Gastrocnemius medialis (tissue), 4 donors: ENCODE data around the gene TPSD1. TPM values are rescaled to one million over a fixed set of nuclear protein-coding genes. Genes with fewer than 3 reads are reported as not detected.
"Not testable (repeated sequence)": the region's sequence is repeated elsewhere in the genome, so short reads cannot be mapped to it uniquely, and the experiment has no call there.

ENCODE experiments used
- ATAC-seq, 2 donors: fragments of 150-250 bp; one replicate each; pipeline ENCODE4 v1.9.1; 2016
- DNase-seq, 2 donors: peaks; one replicate each; pipeline ENCODE4 v3.0.0-alpha.2; 2019
- H3K27ac ChIP-seq, 4 donors: fragments of 200-600 bp; sonication (generic); 1 replicate in 1 of 4; 2 replicates in 3 of 4; pipeline ENCODE4 v1.5.1; 2016 to 2018; ENCODE audit warnings: mild to moderate bottlenecking in 2 of 4, moderate library complexity in 1 of 4
- H3K27me3 ChIP-seq, 3 donors: fragments of 200-600 bp; sonication (generic) in 2 of 3; 1 replicate in 1 of 3; 2 replicates in 2 of 3; pipeline versions ENCODE4 v1.5.1 to v1.6.0; 2016 to 2019; ENCODE audit warnings: mild to moderate bottlenecking in 1 of 3, moderate library complexity in 1 of 3
- H3K36me3 ChIP-seq, 2 donors: fragments of 200-600 bp; sonication (generic) in 1 of 2; one replicate each; pipeline ENCODE4 v1.5.1; 2017 to 2018
- H3K4me1 ChIP-seq, 2 donors: fragments of 200-600 bp; sonication (generic) in 1 of 2; one replicate each; pipeline ENCODE4 v1.5.1; 2016 to 2017; ENCODE audit warnings: mild to moderate bottlenecking in 2 of 2
- H3K4me3 ChIP-seq, 4 donors: fragments of 200-600 bp; sonication (generic) in 3 of 4; 1 replicate in 1 of 4; 2 replicates in 3 of 4; pipeline ENCODE4 v1.5.1; 2016 to 2019; ENCODE audit warnings: mild to moderate bottlenecking in 2 of 4
- H3K9me3 ChIP-seq, 3 donors: fragments of 200-600 bp; sonication (generic) in 2 of 3; 1 replicate in 1 of 3; 2 replicates in 2 of 3; pipeline ENCODE4 v1.5.1; 2016 to 2019
- in situ Hi-C, 4 donors: fragments of 200-750 bp; cut with MboI; loops; one replicate each; pipeline versions ENCODE4 v1.15.0 to v1.8.0; 2017; ENCODE audit warnings: low sequenced_read_pairs in 4 of 4
- intact Hi-C: fragments of 100-400 bp; cut with DNase I; formaldehyde crosslinking; loops from one replicate; pipeline ENCODE4 v1.15.1; 2023; ENCODE audit warnings: low total_unique reads
- total RNA-seq, 4 donors: library from RNA; depleted of rRNA; stranded (reverse); fragments of >200 nt; gene quantifications; one replicate each; pipeline versions ENCODE4 v1.1.0 to v1.2.3, GENCODE V29; 2016
- TF ChIP-seq, protein P1 (sequence below), 5 experiments: fragments of 450-650 bp in 3 of 5; fragments of 200-600 bp in 2 of 5; sonication (generic) in 2 of 5; IDR thresholded peaks in 4 of 5; conservative IDR thresholded peaks in 1 of 5; 1 replicate in 4 of 5; 2 replicates in 1 of 5; pipeline ENCODE4 v1.5.1; 2016 to 2019; ENCODE audit warnings: antibody characterized with exemption in 5 of 5, mild to moderate bottlenecking in 3 of 5, moderate library complexity in 3 of 5

The TPSD1 gene
- total RNA-seq, 4 donors from 2014 or later = 2.5 TPM; not detected in 3

GRCh38 chr16:1230471-1231212, 25.2 kb upstream of the TPSD1 start:
- H3K9me3 ChIP-seq, in situ Hi-C loops, H3K27ac ChIP-seq, ATAC-seq, DNase-seq, H3K4me3 ChIP-seq, intact Hi-C loops, H3K4me1 ChIP-seq, H3K36me3 ChIP-seq, H3K27me3 ChIP-seq: not testable (repeated sequence)

DNA sequence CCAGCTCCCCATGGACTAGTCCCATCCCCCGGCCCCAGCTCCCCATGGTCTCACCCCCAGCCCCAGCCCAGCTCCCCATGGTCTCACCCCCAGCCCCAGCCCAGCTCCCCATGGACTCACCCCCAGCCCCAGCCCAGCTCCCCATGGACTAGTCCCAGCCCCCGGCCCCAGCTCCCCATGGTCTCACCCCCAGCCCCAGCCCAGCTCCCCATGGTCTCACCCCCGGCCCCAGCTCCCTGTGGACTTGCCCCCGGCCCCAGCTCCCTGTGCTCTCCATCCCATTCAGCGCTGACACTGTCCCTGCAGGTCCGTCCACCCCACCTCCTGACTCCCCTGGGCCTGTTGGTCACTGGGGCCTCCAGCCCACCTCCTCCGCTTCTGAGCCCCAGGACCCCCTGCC, 24.6 kb upstream of the TPSD1 start:
- DNase-seq, intact Hi-C loops, ATAC-seq, H3K27ac ChIP-seq, H3K36me3 ChIP-seq, H3K27me3 ChIP-seq, H3K4me1 ChIP-seq, H3K9me3 ChIP-seq, in situ Hi-C loops, H3K4me3 ChIP-seq: not testable (repeated sequence)

GRCh38 chr16:1232049-1232748, 23.7 kb upstream of the TPSD1 start:
- DNase-seq, ATAC-seq, in situ Hi-C loops, H3K9me3 ChIP-seq, H3K36me3 ChIP-seq, H3K27me3 ChIP-seq, H3K27ac ChIP-seq, H3K4me1 ChIP-seq, intact Hi-C loops, H3K4me3 ChIP-seq: not testable (repeated sequence)

DNA sequence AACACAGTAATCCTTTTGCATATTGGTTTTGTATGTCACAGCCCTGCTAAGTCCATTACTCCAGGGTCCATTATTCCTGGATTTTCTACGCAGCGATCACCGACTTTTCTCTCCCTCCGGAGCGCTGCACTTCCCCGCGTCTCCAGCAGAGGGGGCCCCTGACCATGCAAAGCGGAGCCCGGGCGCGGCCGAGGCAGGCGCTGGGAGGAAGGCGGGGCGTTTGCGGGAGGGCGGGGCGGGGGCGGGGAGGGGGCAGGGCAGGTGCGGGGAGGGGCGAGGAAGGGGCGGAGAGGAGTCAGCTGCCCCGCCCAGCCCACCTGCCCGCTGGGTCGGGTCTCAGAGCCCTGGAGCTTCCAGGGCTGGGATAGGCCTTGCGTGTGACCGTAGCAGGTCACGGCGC, 19.2 kb upstream of the TPSD1 start:
- H3K27ac ChIP-seq, H3K36me3 ChIP-seq, H3K9me3 ChIP-seq, intact Hi-C loops, DNase-seq, H3K27me3 ChIP-seq, H3K4me3 ChIP-seq, in situ Hi-C loops, H3K4me1 ChIP-seq: not testable (repeated sequence)
- peak in 1 of 2 donors; percentile 36 for ATAC-seq

- TF ChIP-seq, protein P1, sequence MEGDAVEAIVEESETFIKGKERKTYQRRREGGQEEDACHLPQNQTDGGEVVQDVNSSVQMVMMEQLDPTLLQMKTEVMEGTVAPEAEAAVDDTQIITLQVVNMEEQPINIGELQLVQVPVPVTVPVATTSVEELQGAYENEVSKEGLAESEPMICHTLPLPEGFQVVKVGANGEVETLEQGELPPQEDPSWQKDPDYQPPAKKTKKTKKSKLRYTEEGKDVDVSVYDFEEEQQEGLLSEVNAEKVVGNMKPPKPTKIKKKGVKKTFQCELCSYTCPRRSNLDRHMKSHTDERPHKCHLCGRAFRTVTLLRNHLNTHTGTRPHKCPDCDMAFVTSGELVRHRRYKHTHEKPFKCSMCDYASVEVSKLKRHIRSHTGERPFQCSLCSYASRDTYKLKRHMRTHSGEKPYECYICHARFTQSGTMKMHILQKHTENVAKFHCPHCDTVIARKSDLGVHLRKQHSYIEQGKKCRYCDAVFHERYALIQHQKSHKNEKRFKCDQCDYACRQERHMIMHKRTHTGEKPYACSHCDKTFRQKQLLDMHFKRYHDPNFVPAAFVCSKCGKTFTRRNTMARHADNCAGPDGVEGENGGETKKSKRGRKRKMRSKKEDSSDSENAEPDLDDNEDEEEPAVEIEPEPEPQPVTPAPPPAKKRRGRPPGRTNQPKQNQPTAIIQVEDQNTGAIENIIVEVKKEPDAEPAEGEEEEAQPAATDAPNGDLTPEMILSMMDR (IDR thresholded peaks at IDR 0.05 in 4 of 5, conservative IDR thresholded peaks at IDR 0.05 in 1 of 5) = no peak
- H3K27me3 ChIP-seq = no peaks in the 10 kb centered on the region
- ATAC-seq = no peak
- no peaks in the 10 kb centered on the region for H3K4me1 ChIP-seq
- H3K36me3 ChIP-seq = no peaks in the 10 kb centered on the region
- DNase-seq = no peak
- in situ Hi-C loops = no loop called here
- intact Hi-C loops = no loop called here
- H3K4me3 ChIP-seq = no peak overlapping the region
- no peaks in the 10 kb centered on the region for H3K9me3 ChIP-seq
- no peak overlapping the region for H3K27ac ChIP-seq
Observed at GRCh38 chr16:1237990-1238389, 17.9 kb upstream of the TPSD1 start.

DNA sequence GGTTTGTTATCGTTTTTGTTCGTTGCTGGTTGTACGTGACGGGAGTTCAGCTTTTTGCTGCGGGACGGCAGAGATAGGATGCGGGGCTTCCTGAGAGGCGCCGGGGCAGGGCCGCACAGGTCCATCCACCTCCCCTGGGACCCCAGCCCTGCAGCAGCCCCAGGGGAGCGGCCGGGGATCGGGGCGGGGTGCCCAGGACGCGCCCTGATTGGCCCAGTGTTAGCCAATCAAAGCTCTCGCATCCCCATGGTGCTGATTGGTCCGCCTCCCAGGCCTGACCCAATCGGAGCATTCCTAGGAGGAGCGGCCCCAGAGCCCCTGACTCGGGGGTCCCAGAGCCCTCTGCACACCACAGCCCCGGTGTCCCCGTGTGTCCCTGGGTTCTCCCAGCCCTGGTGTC, 17.0 kb upstream of the TPSD1 start:
- H3K4me1 ChIP-seq, H3K27ac ChIP-seq, H3K4me3 ChIP-seq, in situ Hi-C loops, intact Hi-C loops, ATAC-seq, H3K36me3 ChIP-seq, H3K27me3 ChIP-seq, DNase-seq, H3K9me3 ChIP-seq: not testable (repeated sequence)

- H3K4me3 ChIP-seq, in situ Hi-C loops, DNase-seq, H3K9me3 ChIP-seq, H3K36me3 ChIP-seq, H3K27ac ChIP-seq, H3K27me3 ChIP-seq, ATAC-seq, intact Hi-C loops, H3K4me1 ChIP-seq: not testable (repeated sequence)
Observed at GRCh38 chr16:1239575-1239974, 16.3 kb upstream of the TPSD1 start.

DNA sequence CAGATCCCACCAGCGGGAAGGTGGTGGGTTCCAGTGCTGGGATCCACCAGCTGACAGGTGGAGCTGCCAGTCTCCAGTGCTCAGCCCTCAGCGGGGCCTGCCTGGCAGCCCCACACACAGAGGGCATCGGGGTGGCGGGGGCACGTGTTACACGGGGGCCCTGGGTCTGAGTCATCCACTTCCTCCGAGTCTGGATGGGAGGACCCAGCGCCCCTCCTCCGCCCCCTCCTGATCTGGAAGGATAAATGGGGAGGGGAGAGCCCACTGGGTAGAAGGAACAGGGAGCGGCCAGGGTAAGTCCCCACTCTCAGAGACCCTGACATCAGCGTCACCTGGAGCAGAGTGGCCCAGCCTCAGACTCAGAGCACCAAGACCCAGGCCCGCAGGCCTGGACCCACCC, 15.4 kb upstream of the TPSD1 start, which contains the start of gene TPSAB1:
TSS of gene TPSAB1 (plus strand) at position 270 of the 400 bp plus-strand sequence. CDS start 234 bp downstream, outside the sequence.
- H3K4me3 ChIP-seq, H3K27me3 ChIP-seq, in situ Hi-C loops, intact Hi-C loops, H3K27ac ChIP-seq, DNase-seq, H3K4me1 ChIP-seq, H3K36me3 ChIP-seq, ATAC-seq, H3K9me3 ChIP-seq: not testable (repeated sequence)

GRCh38 chr16:1241081-1241480, 14.8 kb upstream of the TPSD1 start:
- ATAC-seq, H3K4me3 ChIP-seq, H3K4me1 ChIP-seq, H3K27ac ChIP-seq, in situ Hi-C loops, H3K36me3 ChIP-seq, intact Hi-C loops, H3K9me3 ChIP-seq, DNase-seq: not testable (repeated sequence)
- H3K27me3 ChIP-seq = peaks cover 7 to 13% (median 13%) of the 10 kb centered on the region in 3 donors

DNA sequence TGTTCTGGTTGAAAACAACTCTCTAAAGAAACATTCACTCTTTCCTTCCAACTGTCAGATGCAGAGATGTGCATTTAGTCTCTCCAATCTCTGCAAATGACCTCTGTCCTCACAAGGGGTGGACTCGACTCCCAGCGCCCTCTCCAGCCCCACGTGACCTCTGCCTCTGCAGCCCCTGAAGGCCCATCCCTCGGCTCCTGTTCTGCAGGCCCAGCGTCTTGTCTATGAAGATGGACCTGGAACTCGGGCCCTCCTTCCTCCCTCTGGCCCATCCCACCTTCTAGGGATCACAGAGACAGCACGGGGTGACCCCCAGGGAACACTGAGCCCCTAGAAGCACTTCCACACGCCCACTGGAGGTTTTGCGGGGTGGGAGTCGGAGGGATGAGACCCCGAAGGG, 12.5 kb upstream of the TPSD1 start:
- H3K4me3 ChIP-seq, H3K4me1 ChIP-seq, intact Hi-C loops, DNase-seq, in situ Hi-C loops, H3K36me3 ChIP-seq, H3K27ac ChIP-seq, ATAC-seq, H3K9me3 ChIP-seq: not testable (repeated sequence)
- H3K27me3 ChIP-seq = peaks cover 9 to 20% (median 17%) of the 10 kb centered on the region in 3 donors
